ENCODE measurements around the gene NXT2. TPM values are rescaled to one million over a fixed set of nuclear protein-coding genes. Genes with fewer than 3 reads are reported as not detected.
"Not testable (repeated sequence)": the region's sequence is repeated elsewhere in the genome, so short reads cannot be mapped to it uniquely, and the experiment has no call there.

NXT2 gene
- total RNA-seq, 8 experiments from 2014 or later, result 4.0 to 17.4 (median 7.7) TPM

- in situ Hi-C loops (cut with MboI; ENCODE audit: low pct_unique_long_range_greater_than_20kb in 2 of 9, low sequenced_read_pairs in 9 of 9, unreplicated experiment in 9 of 9); H3K4me1 ChIP-seq (replicated peaks in 1 of 2); ATAC-seq (replicated peaks in 6 of 8); H3K27ac ChIP-seq; H3K4me3 ChIP-seq: not testable (repeated sequence)
These were observed 2.4 kb downstream of the NXT2 start for GRCh38 chrX:109539007-109539406.

- WGBS, 10 experiments, result 0 to 67% (median 0%) methylated on average over 1 of the region's 1 CpG; no CpG with 5 or more reads in 5 of the 10 experiments
- H3K4me1 ChIP-seq (replicated peaks in 1 of 2), result no peaks in the 10 kb centered on the region
- no peak overlapping the region for H3K27ac ChIP-seq
- H3K4me3 ChIP-seq, result no peak overlapping the region
- in situ Hi-C loops (cut with MboI; ENCODE audit: low pct_unique_long_range_greater_than_20kb in 2 of 9, low sequenced_read_pairs in 9 of 9, unreplicated experiment in 9 of 9), result no loop called here
- no peak for ATAC-seq (replicated peaks in 6 of 8)
These were observed 17.2 kb downstream of the NXT2 start for GRCh38 chrX:109553862-109554261.

DNA sequence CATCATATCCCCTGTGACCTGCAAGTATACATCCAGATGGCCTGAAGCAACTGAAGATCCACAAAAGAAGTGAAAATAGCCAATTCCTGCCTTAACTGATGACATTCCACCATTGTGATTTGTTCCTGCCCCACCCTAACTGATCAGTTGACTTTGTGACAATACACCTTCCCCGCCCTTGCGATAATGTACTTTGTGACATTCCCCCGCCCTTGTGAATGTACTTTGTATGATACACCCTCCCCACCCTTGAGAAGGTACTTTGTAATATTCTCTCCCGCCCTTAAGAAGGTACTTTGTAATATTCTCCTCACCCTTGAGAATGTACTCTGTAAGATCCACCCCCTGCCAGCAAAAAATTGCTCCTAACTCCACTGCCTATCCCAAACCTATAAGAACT is 39.4 kb downstream of the NXT2 start:
- H3K4me3 ChIP-seq; in situ Hi-C loops (cut with MboI; ENCODE audit: low pct_unique_long_range_greater_than_20kb in 2 of 9, low sequenced_read_pairs in 9 of 9, unreplicated experiment in 9 of 9); H3K27ac ChIP-seq; ATAC-seq (replicated peaks in 6 of 8); H3K4me1 ChIP-seq (replicated peaks in 1 of 2): not testable (repeated sequence)
- WGBS, 10 experiments, result no CpG with 5 or more reads among the region's 4 CpGs

- no peak for ATAC-seq (replicated peaks in 6 of 8)
- no peak overlapping the region for H3K4me3 ChIP-seq
- H3K27ac ChIP-seq, result no peak overlapping the region
- no peaks in the 10 kb centered on the region for H3K4me1 ChIP-seq (replicated peaks in 1 of 2)
- WGBS, 10 experiments, result 14 to 86% (median 45%) methylated on average over 1 to 2 of the region's 2 CpGs; no CpG with 5 or more reads in 6 of the 10 experiments
- in situ Hi-C loops (cut with MboI; ENCODE audit: low pct_unique_long_range_greater_than_20kb in 2 of 9, low sequenced_read_pairs in 9 of 9, unreplicated experiment in 9 of 9), result no loop called here
These were observed 40.4 kb downstream of the NXT2 start for GRCh38 chrX:109577055-109577454.

DNA sequence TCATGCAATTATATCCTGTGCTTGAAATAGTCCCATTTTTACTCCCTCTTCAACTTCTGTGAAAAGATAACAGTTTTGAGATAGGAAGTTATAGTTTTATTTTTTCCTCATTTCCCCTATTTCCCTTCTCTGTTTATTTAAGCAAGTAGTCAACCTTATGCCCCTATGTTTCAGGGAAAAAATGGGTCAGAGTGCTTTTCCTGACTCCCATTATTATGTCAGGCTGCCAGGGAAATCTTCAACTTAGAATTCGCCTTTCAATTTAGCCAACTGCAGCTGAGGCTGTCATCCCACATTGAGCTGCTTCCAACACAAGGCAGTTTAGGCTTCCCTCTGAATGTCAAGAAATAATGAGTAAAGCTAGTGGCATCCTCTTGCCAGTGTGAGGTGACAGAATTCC is 42.3 kb downstream of the NXT2 start:
- in situ Hi-C loops (cut with MboI; ENCODE audit: low pct_unique_long_range_greater_than_20kb in 2 of 9, low sequenced_read_pairs in 9 of 9, unreplicated experiment in 9 of 9), result no loop called here
- no peak overlapping the region for H3K4me3 ChIP-seq
- H3K4me1 ChIP-seq (replicated peaks in 1 of 2), result no peaks in the 10 kb centered on the region
- H3K27ac ChIP-seq, result no peak overlapping the region
- WGBS, 10 experiments, result 50% methylated on average over 1 of the region's 1 CpG; no CpG with 5 or more reads in 9 of the 10 experiments
- no peak for ATAC-seq (replicated peaks in 6 of 8)

- no peak overlapping the region for H3K4me3 ChIP-seq
- ATAC-seq (replicated peaks in 6 of 8), result no peak
- no peak overlapping the region for H3K27ac ChIP-seq
- in situ Hi-C loops (cut with MboI; ENCODE audit: low pct_unique_long_range_greater_than_20kb in 2 of 9, low sequenced_read_pairs in 9 of 9, unreplicated experiment in 9 of 9), result no loop called here
- 60 to 100% methylated on average over 1 to 2 of the region's 7 CpGs; no CpG with 5 or more reads in 8 of the 10 experiments for WGBS, 10 experiments
- no peaks in the 10 kb centered on the region for H3K4me1 ChIP-seq (replicated peaks in 1 of 2)
These were observed 48.8 kb downstream of the NXT2 start for GRCh38 chrX:109585488-109585887.

DNA sequence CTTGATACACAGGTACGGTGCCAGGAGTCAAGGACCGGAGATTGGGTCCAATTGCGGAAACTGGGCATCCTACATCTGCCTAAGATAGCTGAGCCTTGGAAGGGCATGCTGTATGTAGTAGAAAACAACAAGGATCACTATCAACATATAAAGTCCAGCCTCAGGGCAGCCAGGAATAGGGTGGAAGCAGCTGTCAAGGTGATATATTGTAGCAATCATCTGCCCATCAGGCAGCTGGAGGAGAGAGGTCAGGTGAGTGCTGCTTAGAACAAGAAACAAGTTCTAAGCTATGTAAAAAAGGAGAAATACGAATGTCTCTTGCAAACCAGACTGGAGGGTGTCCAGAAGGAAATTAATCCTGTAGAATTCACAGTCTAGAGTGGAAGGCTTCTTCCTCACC is 53.5 kb downstream of the NXT2 start:
- in situ Hi-C loops (cut with MboI; ENCODE audit: low pct_unique_long_range_greater_than_20kb in 2 of 9, low sequenced_read_pairs in 9 of 9, unreplicated experiment in 9 of 9), result no loop called here
- no peaks in the 10 kb centered on the region for H3K4me1 ChIP-seq (replicated peaks in 1 of 2)
- WGBS, 10 experiments, result 30 to 76% (median 52%) methylated on average over 2 to 4 of the region's 4 CpGs; no CpG with 5 or more reads in 7 of the 10 experiments
- H3K4me3 ChIP-seq, result no peak overlapping the region
- no peak overlapping the region for H3K27ac ChIP-seq
- ATAC-seq (replicated peaks in 6 of 8), result peak in 2 of 8 experiments; percentile 45 to 46

Other genes starting within 250 kb of the NXT2 start
- under 1 TPM in 4 of 8 experiments, not detected in 4; 0.05 to 0.50 (median 0.17) TPM for gene GUCY2F, start 54.8 kb upstream of the NXT2 start, total RNA-seq
- under 1 TPM in 4 of 8 experiments, not detected in 4; 0.29 to 0.62 (median 0.35) TPM for gene KCNE5, start 88.3 kb downstream of the NXT2 start, total RNA-seq
- 10 to 100 TPM; 27.3 to 71.2 (median 54.0) TPM for gene ACSL4, start 196.4 kb downstream of the NXT2 start, total RNA-seq